Skeletal muscle satellite cell (primary cell): Measurements from ENCODE around the gene MGMT.

Experiments used
- H3K27me3 ChIP-seq: 2 replicates; pipeline ENCODE4 v1.7.0; 2013; ENCODE audit warnings: low read length; ENCODE audit not compliant: control insufficient read depth, insufficient read depth
- H3K36me3 ChIP-seq: 2 replicates; pipeline ENCODE4 v1.7.0; 2013; ENCODE audit warnings: mild to moderate bottlenecking, control low read depth, low read length; ENCODE audit not compliant: insufficient read depth
- H3K4me1 ChIP-seq: 2 replicates; pipeline ENCODE4 v1.7.0; 2013; ENCODE audit warnings: low read length; ENCODE audit not compliant: control insufficient read depth, insufficient read depth
- H3K4me2 ChIP-seq: 2 replicates; pipeline ENCODE4 v1.7.0; 2013; ENCODE audit warnings: mild to moderate bottlenecking, low read length
- H3K4me3 ChIP-seq: 2 replicates; pipeline ENCODE4 v1.7.0; 2013; ENCODE audit warnings: low read length
- H3K9ac ChIP-seq: 2 replicates; pipeline ENCODE4 v1.7.0; 2013; ENCODE audit warnings: mild to moderate bottlenecking, low read depth, low read length, moderate library complexity
- H3K9me3 ChIP-seq: replicated peaks from 2 replicates; pipeline ENCODE4 v1.7.0; 2013; ENCODE audit warnings: mild to moderate bottlenecking, control low read depth, low read length

The MGMT gene

GRCh38 chr10:129711291-129711690 is 244.2 kb downstream of the MGMT start:
- H3K4me3 ChIP-seq, result no peak overlapping the region
- H3K9ac ChIP-seq, result no peak overlapping the region
- H3K4me1 ChIP-seq, result peaks cover 11% of the 10 kb centered on the region
- no peaks in the 10 kb centered on the region for H3K36me3 ChIP-seq
- no peaks in the 10 kb centered on the region for H3K27me3 ChIP-seq
- H3K4me2 ChIP-seq, result no peak overlapping the region
- no peaks in the 10 kb centered on the region for H3K9me3 ChIP-seq

- Histone ChIP-seq H3K4me2 (no peak overlapping the region), H3K4me3 (no peak overlapping the region), H3K9ac (no peak overlapping the region), H3K36me3 (no peaks in the 10 kb centered on the region), H3K4me1 (peaks cover 11% of the 10 kb centered on the region), H3K9me3 (no peaks in the 10 kb centered on the region), H3K27me3 (no peaks in the 10 kb centered on the region)
Observed at GRCh38 chr10:129712000-129712399, 245.0 kb downstream of the MGMT start.

GRCh38 chr10:129713659-129714265 is 246.7 kb downstream of the MGMT start:
- Histone ChIP-seq H3K36me3 (no peaks in the 10 kb centered on the region), H3K9ac (no peak overlapping the region), H3K4me1 (no peaks in the 10 kb centered on the region)

GRCh38 chr10:129715805-129716204 is 248.8 kb downstream of the MGMT start:
- Histone ChIP-seq H3K4me3 (no peak overlapping the region), H3K4me1 (no peaks in the 10 kb centered on the region), H3K9ac (no peak overlapping the region), H3K9me3 (no peaks in the 10 kb centered on the region), H3K36me3 (no peaks in the 10 kb centered on the region), H3K4me2 (no peak overlapping the region), H3K27me3 (no peaks in the 10 kb centered on the region)

More at GRCh38 chr10:129713659-129714265, 246.7 kb downstream of the MGMT start:
- Histone ChIP-seq H3K27me3 (no peaks in the 10 kb centered on the region), H3K4me2 (no peak overlapping the region), H3K9me3 (no peaks in the 10 kb centered on the region), H3K4me3 (no peak overlapping the region)

GRCh38 chr10:129716211-129716681 is 249.2 kb downstream of the MGMT start:
- Histone ChIP-seq H3K36me3 (no peaks in the 10 kb centered on the region), H3K27me3 (no peaks in the 10 kb centered on the region), H3K4me2 (no peak overlapping the region), H3K9ac (no peak overlapping the region), H3K4me1 (no peaks in the 10 kb centered on the region), H3K4me3 (no peak overlapping the region), H3K9me3 (no peaks in the 10 kb centered on the region)

GRCh38 chr10:129716881-129717280 is 249.8 kb downstream of the MGMT start:
- H3K36me3 ChIP-seq, result no peaks in the 10 kb centered on the region
- no peak overlapping the region for H3K9ac ChIP-seq
- no peaks in the 10 kb centered on the region for H3K27me3 ChIP-seq
- no peak overlapping the region for H3K4me3 ChIP-seq
- no peaks in the 10 kb centered on the region for H3K9me3 ChIP-seq
- H3K4me1 ChIP-seq, result no peaks in the 10 kb centered on the region
- H3K4me2 ChIP-seq, result no peak overlapping the region

- no peaks in the 10 kb centered on the region for H3K36me3 ChIP-seq
- no peaks in the 10 kb centered on the region for H3K9me3 ChIP-seq
- no peaks in the 10 kb centered on the region for H3K27me3 ChIP-seq
- H3K4me2 ChIP-seq, result no peak overlapping the region
- H3K4me3 ChIP-seq, result no peak overlapping the region
- H3K9ac ChIP-seq, result no peak overlapping the region
- H3K4me1 ChIP-seq, result no peaks in the 10 kb centered on the region
Observed at GRCh38 chr10:129717816-129718547, 250.9 kb downstream of the MGMT start.

GRCh38 chr10:129718548-129719414 is 251.7 kb downstream of the MGMT start:
- Histone ChIP-seq H3K9ac (no peak overlapping the region), H3K4me3 (no peak overlapping the region), H3K36me3 (no peaks in the 10 kb centered on the region)

GRCh38 chr10:129719415-129719739 is 252.3 kb downstream of the MGMT start:
- H3K4me2 ChIP-seq, result no peak overlapping the region
- H3K9me3 ChIP-seq, result no peaks in the 10 kb centered on the region
- H3K27me3 ChIP-seq, result no peaks in the 10 kb centered on the region
- no peak overlapping the region for H3K4me3 ChIP-seq
- H3K9ac ChIP-seq, result no peak overlapping the region
- no peaks in the 10 kb centered on the region for H3K36me3 ChIP-seq
- no peaks in the 10 kb centered on the region for H3K4me1 ChIP-seq

More at GRCh38 chr10:129718548-129719414, 251.7 kb downstream of the MGMT start:
- Histone ChIP-seq H3K4me1 (no peaks in the 10 kb centered on the region), H3K4me2 (no peak overlapping the region), H3K9me3 (no peaks in the 10 kb centered on the region), H3K27me3 (no peaks in the 10 kb centered on the region)

GRCh38 chr10:129719889-129720590 is 253.0 kb downstream of the MGMT start:
- no peak overlapping the region for H3K4me3 ChIP-seq
- H3K9me3 ChIP-seq, result no peaks in the 10 kb centered on the region

GRCh38 chr10:129725011-129725410 is 258.0 kb downstream of the MGMT start:
- Histone ChIP-seq H3K9me3 (peaks cover 4% of the 10 kb centered on the region), H3K9ac (no peak overlapping the region), H3K4me3 (no peak overlapping the region), H3K36me3 (no peaks in the 10 kb centered on the region), H3K4me1 (no peaks in the 10 kb centered on the region), H3K4me2 (no peak overlapping the region), H3K27me3 (no peaks in the 10 kb centered on the region)

More at GRCh38 chr10:129719889-129720590, 253.0 kb downstream of the MGMT start:
- Histone ChIP-seq H3K36me3 (no peaks in the 10 kb centered on the region), H3K27me3 (no peaks in the 10 kb centered on the region), H3K9ac (no peak overlapping the region), H3K4me2 (no peak overlapping the region), H3K4me1 (no peaks in the 10 kb centered on the region)
